8988T (cell line): ENCODE data around the gene USP5.

Experiments
- DNase-seq: peaks from one replicate; pipeline ENCODE4 v3.0.0; 2011

The USP5 gene

GRCh38 chr12:6826734-6827436 lies 25.1 kb upstream of the USP5 start:
- DNase-seq: no peak

- DNase-seq: peak; percentile 83
These were observed 24.5 kb upstream of the USP5 start for GRCh38 chr12:6827437-6827911.

GRCh38 chr12:6827982-6828780 lies 23.8 kb upstream of the USP5 start, which contains the start of gene P3H3:
TSS of gene P3H3 (plus strand) at chr12:6828407. CDS start at chr12:6828441, 34 bp downstream.
- no peak for DNase-seq

GRCh38 chr12:6828781-6829535 lies 23.0 kb upstream of the USP5 start:
- DNase-seq: no peak

GRCh38 chr12:6829536-6830220 lies 22.3 kb upstream of the USP5 start:
- DNase-seq: no peak

- DNase-seq: no peak
These were observed 21.6 kb upstream of the USP5 start for GRCh38 chr12:6830286-6830890.

GRCh38 chr12:6830999-6831398 lies 21.0 kb upstream of the USP5 start:
- DNase-seq: no peak

GRCh38 chr12:6831450-6831995 lies 20.4 kb upstream of the USP5 start:
- DNase-seq: no peak

GRCh38 chr12:6832125-6832524 lies 19.8 kb upstream of the USP5 start:
- DNase-seq: no peak

- DNase-seq: no peak
These were observed 18.6 kb upstream of the USP5 start for GRCh38 chr12:6833189-6833890.

- no peak for DNase-seq
These were observed 17.7 kb upstream of the USP5 start for GRCh38 chr12:6834254-6834653.

GRCh38 chr12:6834873-6835272 lies 17.1 kb upstream of the USP5 start:
- DNase-seq: no peak

GRCh38 chr12:6836851-6837250 lies 15.1 kb upstream of the USP5 start:
- no peak for DNase-seq

GRCh38 chr12:6837370-6838060 lies 14.4 kb upstream of the USP5 start:
- DNase-seq: no peak

GRCh38 chr12:6838854-6839253 lies 13.1 kb upstream of the USP5 start:
- no peak for DNase-seq

GRCh38 chr12:6839482-6840201 lies 12.3 kb upstream of the USP5 start:
- DNase-seq: no peak

- DNase-seq: no peak
These were observed 11.6 kb upstream of the USP5 start for GRCh38 chr12:6840330-6840729.

GRCh38 chr12:6840761-6841515 lies 11.0 kb upstream of the USP5 start, which contains the start of gene GNB3:
TSS of gene GNB3 (plus strand) at chr12:6840925. CDS start at chr12:6841288, 363 bp downstream.
- no peak for DNase-seq

- DNase-seq: no peak
These were observed 9.9 kb upstream of the USP5 start for GRCh38 chr12:6842075-6842474.
